EL (cell line): ENCODE results near the gene ATOH8.

Experiments used
- DNase-seq: peaks from one replicate; pipeline ENCODE4 v3.0.0-alpha.2; 2016

ATOH8 gene

GRCh38 chr2:85772019-85772745 is 18.4 kb downstream of the ATOH8 start:
- peak; percentile 100 for DNase-seq

GRCh38 chr2:85772841-85773491 is 19.2 kb downstream of the ATOH8 start:
- DNase-seq, result no peak

- no peak for DNase-seq
These were observed 19.9 kb downstream of the ATOH8 start for GRCh38 chr2:85773692-85774091.

- DNase-seq, result no peak
These were observed 20.6 kb downstream of the ATOH8 start for GRCh38 chr2:85774126-85774978.

GRCh38 chr2:85775406-85776381 is 21.9 kb downstream of the ATOH8 start:
- DNase-seq, result no peak

GRCh38 chr2:85776672-85777071 is 22.9 kb downstream of the ATOH8 start:
- no peak for DNase-seq

GRCh38 chr2:85777441-85777861 is 23.7 kb downstream of the ATOH8 start:
- no peak for DNase-seq

GRCh38 chr2:85778646-85779379 is 25.0 kb downstream of the ATOH8 start:
- DNase-seq, result no peak

- DNase-seq, result no peak
These were observed 26.0 kb downstream of the ATOH8 start for GRCh38 chr2:85779641-85780315.

GRCh38 chr2:85780316-85781012 is 26.7 kb downstream of the ATOH8 start:
- no peak for DNase-seq

GRCh38 chr2:85781013-85781332 is 27.2 kb downstream of the ATOH8 start:
- no peak for DNase-seq

- no peak for DNase-seq
These were observed 30.0 kb downstream of the ATOH8 start for GRCh38 chr2:85783796-85784195.

- DNase-seq, result no peak
These were observed 30.7 kb downstream of the ATOH8 start for GRCh38 chr2:85784474-85784986.

GRCh38 chr2:85785027-85785822 is 31.4 kb downstream of the ATOH8 start:
- DNase-seq, result peak; percentile 56

- no peak for DNase-seq
These were observed 32.1 kb downstream of the ATOH8 start for GRCh38 chr2:85785871-85786270.

- no peak for DNase-seq
These were observed 32.7 kb downstream of the ATOH8 start for GRCh38 chr2:85786444-85786843.

- no peak for DNase-seq
These were observed 33.1 kb downstream of the ATOH8 start for GRCh38 chr2:85786865-85787264.

GRCh38 chr2:85787282-85787980 is 33.6 kb downstream of the ATOH8 start:
- no peak for DNase-seq

- no peak for DNase-seq
These were observed 34.2 kb downstream of the ATOH8 start for GRCh38 chr2:85787981-85788340.
